ENCODE data around the gene KRT7. TPM values are rescaled to one million over a fixed set of nuclear protein-coding genes. Genes with fewer than 3 reads are reported as not detected.

The KRT7 gene
- total RNA-seq, 5 donors from 2014 or later (not counting 1 experiment from before 2014, with no cell fraction given): 2.7 to 3.8 (median 3.3) TPM; not detected in 2

DNA sequence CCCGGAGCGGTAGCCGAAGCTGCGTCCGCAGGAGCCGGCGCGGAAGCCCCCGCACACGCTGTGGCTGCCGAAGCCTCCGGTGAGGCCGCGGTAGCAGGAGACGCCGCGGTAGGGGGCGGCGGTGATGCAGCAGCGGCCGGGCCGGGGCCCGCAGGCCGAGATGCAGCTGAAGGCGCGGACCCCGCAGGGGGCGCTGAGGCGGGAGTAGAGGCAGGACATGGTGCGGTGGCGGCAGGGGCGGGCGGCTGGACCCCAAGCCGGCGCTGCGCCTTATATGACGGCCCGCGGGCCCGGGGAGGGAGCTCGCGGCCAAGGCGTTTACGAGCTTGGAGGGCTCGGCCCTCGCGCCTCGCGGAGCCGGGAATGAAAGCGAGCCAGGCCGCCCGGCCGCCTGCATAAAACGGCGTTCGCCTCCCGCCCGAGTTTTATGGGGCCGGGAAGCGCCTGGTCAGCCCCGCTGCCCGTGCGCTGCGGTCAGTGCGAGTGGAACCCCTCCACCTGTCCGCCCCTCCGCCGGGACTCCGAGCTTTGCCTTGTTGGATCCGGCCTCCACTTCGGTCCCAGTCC lies 25.4 kb downstream of the KRT7 start:
- H3K27ac Mint-ChIP-seq: no peak overlapping the region
- Histone ChIP-seq H3K4me1 (ENCODE audit: control insufficient read depth in 1 of 2, extremely low read depth in 1 of 2, insufficient read depth in 2 of 2, low read length in 2 of 2) (peaks cover 0 to 3% of the 10 kb centered on the region in 2 experiments), H3K36me3 (ENCODE audit: control insufficient read depth in 2 of 2, extremely low read depth in 1 of 2, insufficient read depth in 1 of 2, low read length in 1 of 2) (no peaks in the 10 kb centered on the region), H3K9me3 (no peaks in the 10 kb centered on the region), H3K27me3 (replicated peaks in 1 of 2; ENCODE audit: control insufficient read depth in 2 of 2, extremely low read depth in 1 of 2, insufficient read depth in 2 of 2, low read length in 1 of 2) (peaks cover 12 to 63% of the 10 kb centered on the region in 2 experiments), H3K27ac (ENCODE audit: low read length) (no peak overlapping the region), H3K4me3 (ENCODE audit: control insufficient read depth in 1 of 2, extremely low read depth in 1 of 2, low read length in 1 of 2) (no peak overlapping the region)
- no peaks in the 10 kb centered on the region for H3K9me3 Mint-ChIP-seq
- peak overlapping the region in 1 of 3 donors; percentile 38 for H3K4me3 Mint-ChIP-seq
- WGBS (ENCODE audit: insufficient coverage): 12% methylated on average over 69 of the region's 72 CpGs
- H3K36me3 Mint-ChIP-seq: no peaks in the 10 kb centered on the region
- ChIA-PET POLR2A (no interaction called here), CTCF (no interaction called here)
- peaks cover 7 to 11% (median 11%) of the 10 kb centered on the region in 3 donors for H3K4me1 Mint-ChIP-seq
- ATAC-seq (replicated peaks in 1 of 4) (peak in 1 of 4 experiments; percentile 13), DNase-seq (no peak)
- H3K27me3 Mint-ChIP-seq: peaks cover 48 to 62% of the 10 kb centered on the region in 2 donors

DNA sequence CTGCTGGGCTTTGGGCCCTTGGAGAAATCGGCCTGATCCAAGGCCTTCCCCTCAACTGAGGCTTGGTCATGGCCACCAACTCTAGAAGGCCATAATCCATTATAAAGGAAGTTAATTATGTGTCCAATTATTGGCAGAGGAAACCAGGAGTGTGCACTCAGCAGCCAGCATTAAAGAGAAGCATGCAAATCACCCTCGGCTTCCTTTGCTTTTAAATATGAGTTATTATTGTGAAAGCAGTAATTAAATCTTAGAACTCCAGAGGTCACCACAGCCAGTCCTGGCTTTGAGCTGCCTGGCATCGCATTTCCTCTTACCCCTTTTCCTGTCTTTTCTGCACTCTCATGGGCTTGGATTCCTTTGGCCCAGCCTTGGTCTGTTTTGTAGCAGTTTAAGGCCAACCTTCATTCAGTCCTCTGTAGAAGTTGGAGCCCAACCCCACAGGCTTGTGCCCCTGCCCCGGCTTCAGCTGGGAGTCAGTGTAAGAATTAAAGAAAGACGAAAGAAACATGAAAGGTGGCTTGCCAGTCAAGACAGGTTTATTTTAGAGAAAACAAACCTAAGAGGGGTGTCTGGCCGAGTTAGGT lies 26.7 kb downstream of the KRT7 start:
- H3K27me3 Mint-ChIP-seq: peaks cover 47 to 61% of the 10 kb centered on the region in 2 donors
- Histone ChIP-seq H3K36me3 (ENCODE audit: control insufficient read depth in 2 of 2, extremely low read depth in 1 of 2, insufficient read depth in 1 of 2, low read length in 1 of 2) (no peaks in the 10 kb centered on the region), H3K27me3 (replicated peaks in 1 of 2; ENCODE audit: control insufficient read depth in 2 of 2, extremely low read depth in 1 of 2, insufficient read depth in 2 of 2, low read length in 1 of 2) (peaks cover 12 to 61% of the 10 kb centered on the region in 2 experiments), H3K27ac (ENCODE audit: low read length) (no peak overlapping the region), H3K4me3 (ENCODE audit: control insufficient read depth in 1 of 2, extremely low read depth in 1 of 2, low read length in 1 of 2) (no peak overlapping the region), H3K4me1 (ENCODE audit: control insufficient read depth in 1 of 2, extremely low read depth in 1 of 2, insufficient read depth in 2 of 2, low read length in 2 of 2) (peaks cover 0 to 3% of the 10 kb centered on the region in 2 experiments), H3K9me3 (no peaks in the 10 kb centered on the region)
- ATAC-seq (replicated peaks in 1 of 4): no peak
- peaks cover 7 to 11% (median 11%) of the 10 kb centered on the region in 3 donors for H3K4me1 Mint-ChIP-seq
- H3K27ac Mint-ChIP-seq: no peak overlapping the region
- CTCF ChIA-PET: interaction anchor here in 1 of 2 donors (0.5 to 1.3 kb wide), 2 partner anchors 175 to 611 kb away, joined by 4 read pairs; no protein-coding TSS in a partner anchor
- H3K36me3 Mint-ChIP-seq: no peaks in the 10 kb centered on the region
- POLR2A ChIA-PET: no interaction called here
- no peaks in the 10 kb centered on the region for H3K9me3 Mint-ChIP-seq
- H3K4me3 Mint-ChIP-seq: no peak overlapping the region
- WGBS (ENCODE audit: insufficient coverage): 53% methylated on average over 3 of the region's 6 CpGs
- no peak for DNase-seq

DNA sequence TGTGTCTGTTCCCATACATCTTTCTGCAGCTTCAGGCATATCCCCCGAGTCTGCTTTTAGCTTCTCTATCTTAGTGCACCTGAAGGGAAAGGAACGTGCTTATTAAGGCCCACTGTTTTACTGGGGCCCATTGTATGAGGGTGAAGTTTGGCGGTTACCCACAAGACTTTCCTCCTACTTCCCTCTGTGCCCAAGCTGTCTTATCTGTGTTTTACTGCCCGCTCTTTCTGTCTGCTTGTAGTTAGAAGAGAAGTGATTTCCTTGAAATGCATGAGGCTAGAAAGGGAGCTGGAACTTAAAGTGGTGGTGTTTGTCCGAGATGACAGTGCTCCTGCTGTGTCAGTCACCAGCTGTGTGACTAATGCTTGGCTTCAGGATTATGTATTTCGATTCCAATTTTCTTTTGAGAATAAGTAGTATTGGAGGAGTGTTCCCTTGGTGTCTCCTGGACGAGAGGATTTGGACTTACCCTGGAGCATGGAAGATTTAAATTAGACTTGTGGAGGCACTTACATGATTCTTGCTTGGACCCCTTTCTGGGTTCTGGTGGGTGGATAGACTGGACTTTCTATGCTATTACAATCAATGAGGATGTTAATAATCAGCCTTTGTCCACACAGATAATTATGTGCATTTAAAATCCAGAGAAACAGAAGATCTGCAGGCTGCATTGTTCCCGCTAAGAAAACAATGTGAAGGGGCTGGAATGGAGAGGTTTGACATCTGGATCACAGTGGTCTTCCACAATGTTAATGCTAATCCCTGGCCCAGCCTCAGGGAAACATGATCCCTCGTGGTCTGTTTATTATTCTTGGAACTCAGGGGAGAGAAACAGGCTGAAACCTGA lies 27.5 kb downstream of the KRT7 start:
- Mint-ChIP-seq H3K4me3 (no peak overlapping the region), H3K36me3 (no peaks in the 10 kb centered on the region), H3K4me1 (peaks cover 7 to 11% (median 11%) of the 10 kb centered on the region in 3 donors), H3K27ac (no peak overlapping the region), H3K27me3 (peaks cover 40 to 54% of the 10 kb centered on the region in 2 donors), H3K9me3 (no peaks in the 10 kb centered on the region)
- peaks cover 9 to 56% of the 10 kb centered on the region in 2 experiments for H3K27me3 ChIP-seq (replicated peaks in 1 of 2; ENCODE audit: control insufficient read depth in 2 of 2, extremely low read depth in 1 of 2, insufficient read depth in 2 of 2, low read length in 1 of 2)
- CTCF ChIA-PET: interaction anchor here in 1 of 2 donors (1.3 kb wide), 1 partner anchor 610 kb away, joined by 4 read pairs; no protein-coding TSS in a partner anchor
- ATAC-seq (replicated peaks in 1 of 4) (no peak), DNase-seq (no peak)
- no peaks in the 10 kb centered on the region for H3K36me3 ChIP-seq (ENCODE audit: control insufficient read depth in 2 of 2, extremely low read depth in 1 of 2, insufficient read depth in 1 of 2, low read length in 1 of 2)
- no peaks in the 10 kb centered on the region for H3K9me3 ChIP-seq
- no peak overlapping the region for H3K27ac ChIP-seq (ENCODE audit: low read length)
- no peak overlapping the region for H3K4me3 ChIP-seq (ENCODE audit: control insufficient read depth in 1 of 2, extremely low read depth in 1 of 2, low read length in 1 of 2)
- peaks cover 0 to 3% of the 10 kb centered on the region in 2 experiments for H3K4me1 ChIP-seq (ENCODE audit: control insufficient read depth in 1 of 2, extremely low read depth in 1 of 2, insufficient read depth in 2 of 2, low read length in 2 of 2)
- POLR2A ChIA-PET: no interaction called here
- 7% methylated on average over 2 of the region's 9 CpGs for WGBS (ENCODE audit: insufficient coverage)

DNA sequence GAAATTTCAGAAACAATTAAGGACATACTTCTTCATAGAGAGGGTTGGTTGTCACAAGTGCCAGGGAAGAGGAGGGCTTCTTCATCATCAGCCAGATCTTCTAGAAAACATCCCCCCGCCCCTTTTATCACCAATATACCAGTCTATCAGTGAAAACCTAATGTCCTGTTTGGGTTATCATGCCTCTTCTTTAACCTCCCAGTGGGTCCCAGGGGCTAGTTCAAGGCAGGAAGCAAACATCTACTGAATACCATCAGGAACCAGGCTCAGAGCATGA lies 28.1 kb downstream of the KRT7 start:
- no peaks in the 10 kb centered on the region for H3K9me3 ChIP-seq
- Mint-ChIP-seq H3K9me3 (no peaks in the 10 kb centered on the region), H3K27me3 (peaks cover 36 to 48% of the 10 kb centered on the region in 2 donors), H3K36me3 (no peaks in the 10 kb centered on the region), H3K4me1 (peaks cover 7 to 11% (median 11%) of the 10 kb centered on the region in 3 donors), H3K4me3 (no peak overlapping the region), H3K27ac (no peak overlapping the region)
- ATAC-seq (replicated peaks in 1 of 4) (no peak), DNase-seq (no peak)
- CTCF ChIA-PET: no interaction called here
- H3K36me3 ChIP-seq (ENCODE audit: control insufficient read depth in 2 of 2, extremely low read depth in 1 of 2, insufficient read depth in 1 of 2, low read length in 1 of 2): no peaks in the 10 kb centered on the region
- peaks cover 0 to 3% of the 10 kb centered on the region in 2 experiments for H3K4me1 ChIP-seq (ENCODE audit: control insufficient read depth in 1 of 2, extremely low read depth in 1 of 2, insufficient read depth in 2 of 2, low read length in 2 of 2)
- POLR2A ChIA-PET: no interaction called here
- no peak overlapping the region for H3K4me3 ChIP-seq (ENCODE audit: control insufficient read depth in 1 of 2, extremely low read depth in 1 of 2, low read length in 1 of 2)
- WGBS (ENCODE audit: insufficient coverage): no CpG with 5 or more reads among the region's 1 CpG
- no peak overlapping the region for H3K27ac ChIP-seq (ENCODE audit: low read length)
- peaks cover 9 to 53% of the 10 kb centered on the region in 2 experiments for H3K27me3 ChIP-seq (replicated peaks in 1 of 2; ENCODE audit: control insufficient read depth in 2 of 2, extremely low read depth in 1 of 2, insufficient read depth in 2 of 2, low read length in 1 of 2)

DNA sequence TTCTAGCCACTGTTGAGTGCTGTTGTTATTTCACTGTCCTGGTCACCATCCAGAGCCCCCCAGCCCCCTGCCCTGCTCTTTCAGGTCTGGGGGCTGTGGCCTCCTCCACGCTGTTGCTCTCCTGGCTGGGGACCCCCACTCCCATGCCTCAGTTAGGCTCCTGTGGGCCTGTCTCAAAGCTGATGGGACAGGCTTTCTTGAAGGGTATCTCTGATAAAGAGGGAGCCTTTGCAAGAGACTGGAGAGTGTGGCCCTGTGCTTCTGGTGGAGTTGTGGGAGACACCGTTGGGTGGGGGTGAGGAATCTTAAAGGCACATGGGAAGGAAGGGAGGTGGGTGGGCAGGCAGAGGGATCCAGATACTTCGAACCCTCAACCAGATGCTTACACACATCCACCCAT lies 29.2 kb downstream of the KRT7 start:
- H3K4me1 ChIP-seq (ENCODE audit: control insufficient read depth in 1 of 2, extremely low read depth in 1 of 2, insufficient read depth in 2 of 2, low read length in 2 of 2): peaks cover 0 to 3% of the 10 kb centered on the region in 2 experiments
- no peak overlapping the region for H3K27ac ChIP-seq (ENCODE audit: low read length)
- ChIA-PET POLR2A (no interaction called here), CTCF (no interaction called here)
- peaks cover 4 to 49% of the 10 kb centered on the region in 2 experiments for H3K27me3 ChIP-seq (replicated peaks in 1 of 2; ENCODE audit: control insufficient read depth in 2 of 2, extremely low read depth in 1 of 2, insufficient read depth in 2 of 2, low read length in 1 of 2)
- peaks cover 35 to 37% of the 10 kb centered on the region in 2 donors for H3K27me3 Mint-ChIP-seq
- no peaks in the 10 kb centered on the region for H3K9me3 ChIP-seq
- no peaks in the 10 kb centered on the region for H3K9me3 Mint-ChIP-seq
- H3K36me3 Mint-ChIP-seq: no peaks in the 10 kb centered on the region
- H3K4me3 ChIP-seq (ENCODE audit: control insufficient read depth in 1 of 2, extremely low read depth in 1 of 2, low read length in 1 of 2): no peak overlapping the region
- H3K27ac Mint-ChIP-seq: no peak overlapping the region
- no CpG with 5 or more reads among the region's 3 CpGs for WGBS (ENCODE audit: insufficient coverage)
- ATAC-seq (replicated peaks in 1 of 4) (no peak), DNase-seq (no peak)
- H3K36me3 ChIP-seq (ENCODE audit: control insufficient read depth in 2 of 2, extremely low read depth in 1 of 2, insufficient read depth in 1 of 2, low read length in 1 of 2): no peaks in the 10 kb centered on the region
- H3K4me3 Mint-ChIP-seq: no peak overlapping the region
- H3K4me1 Mint-ChIP-seq: peaks cover 7 to 11% (median 11%) of the 10 kb centered on the region in 3 donors

DNA sequence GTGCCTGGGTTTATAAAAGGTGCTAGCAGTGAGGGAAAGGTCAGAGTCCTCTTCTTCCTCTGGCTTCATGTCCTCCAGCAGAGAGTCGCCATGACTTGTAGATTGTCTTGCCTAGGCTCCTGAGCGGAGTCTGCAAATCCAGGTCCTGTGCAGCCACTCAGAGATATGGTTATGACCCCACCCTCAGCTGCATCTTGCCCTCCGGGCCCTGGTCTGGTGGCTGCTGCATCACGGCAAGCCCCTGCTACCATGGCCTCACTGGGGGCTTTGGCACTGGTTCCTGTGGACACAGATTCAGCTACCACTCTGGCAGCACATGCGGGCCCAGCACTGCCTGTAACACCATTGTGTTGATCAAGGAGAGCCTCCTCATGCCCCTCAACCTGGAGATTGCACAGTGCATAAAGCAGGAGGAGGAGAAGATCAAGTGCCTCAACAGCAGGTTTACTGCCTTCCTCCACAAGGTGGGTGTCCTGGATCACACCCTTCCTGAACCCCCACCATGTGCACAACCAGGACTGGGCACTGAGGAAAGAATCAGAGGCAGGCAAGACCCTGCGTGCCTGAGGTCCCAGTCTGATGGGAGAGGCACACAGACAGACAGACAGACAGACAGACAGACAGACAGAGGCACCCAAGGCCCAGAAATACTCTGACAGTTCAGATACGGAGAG lies 30.9 kb downstream of the KRT7 start:
- ATAC-seq (replicated peaks in 1 of 4) (no peak), DNase-seq (no peak)
- H3K9me3 ChIP-seq: no peaks in the 10 kb centered on the region
- H3K4me3 ChIP-seq (ENCODE audit: control insufficient read depth in 1 of 2, extremely low read depth in 1 of 2, low read length in 1 of 2): no peak overlapping the region
- CTCF ChIA-PET: no interaction called here
- WGBS (ENCODE audit: insufficient coverage): 86% methylated on average over 7 of the region's 7 CpGs
- H3K27ac Mint-ChIP-seq: no peak overlapping the region
- H3K36me3 Mint-ChIP-seq: no peaks in the 10 kb centered on the region
- no peaks in the 10 kb centered on the region for H3K36me3 ChIP-seq (ENCODE audit: control insufficient read depth in 2 of 2, extremely low read depth in 1 of 2, insufficient read depth in 1 of 2, low read length in 1 of 2)
- no peaks in the 10 kb centered on the region for H3K4me1 ChIP-seq (ENCODE audit: control insufficient read depth in 1 of 2, extremely low read depth in 1 of 2, insufficient read depth in 2 of 2, low read length in 2 of 2)
- H3K27me3 Mint-ChIP-seq: peaks cover 31 to 36% of the 10 kb centered on the region in 2 donors
- no peak overlapping the region for H3K4me3 Mint-ChIP-seq
- H3K27me3 ChIP-seq (replicated peaks in 1 of 2; ENCODE audit: control insufficient read depth in 2 of 2, extremely low read depth in 1 of 2, insufficient read depth in 2 of 2, low read length in 1 of 2): peaks cover 4 to 39% of the 10 kb centered on the region in 2 experiments
- H3K9me3 Mint-ChIP-seq: no peaks in the 10 kb centered on the region
- no peak overlapping the region for H3K27ac ChIP-seq (ENCODE audit: low read length)
- POLR2A ChIA-PET: no interaction called here
- peaks cover 7 to 11% (median 11%) of the 10 kb centered on the region in 3 donors for H3K4me1 Mint-ChIP-seq

All from T-cell (primary cell).